ENCODE measurements around the gene HEPACAM2. TPM values are rescaled to one million over a fixed set of nuclear protein-coding genes. Genes with fewer than 3 reads are reported as not detected.

HEPACAM2 gene
- total RNA-seq (2014; rRNA removed; shearing (Covaris generic)), result 1.9 and 2.3 TPM in 2 replicates

- DNase-seq (ENCODE audit: low spot score), result no peak
Measured at GRCh38 chr7:93226310-93226709, at the start of gene HEPACAM2. HEPACAM2 (minus strand) TSS chr7:93226469.

- DNase-seq (ENCODE audit: low spot score), result no peak
Measured at GRCh38 chr7:93265220-93265619, 39.0 kb upstream of the HEPACAM2 start.

- DNase-seq (ENCODE audit: low spot score), result no peak
Measured at GRCh38 chr7:93262535-93262934, 36.3 kb upstream of the HEPACAM2 start.

GRCh38 chr7:93258661-93259060, 32.4 kb upstream of the HEPACAM2 start:
- no peak for DNase-seq (ENCODE audit: low spot score)

- DNase-seq (ENCODE audit: low spot score), result no peak
Measured at GRCh38 chr7:93249491-93250148, 23.4 kb upstream of the HEPACAM2 start.

- DNase-seq (ENCODE audit: low spot score), result peak; percentile 71
Measured at GRCh38 chr7:93245525-93246432, 19.5 kb upstream of the HEPACAM2 start.

DNA sequence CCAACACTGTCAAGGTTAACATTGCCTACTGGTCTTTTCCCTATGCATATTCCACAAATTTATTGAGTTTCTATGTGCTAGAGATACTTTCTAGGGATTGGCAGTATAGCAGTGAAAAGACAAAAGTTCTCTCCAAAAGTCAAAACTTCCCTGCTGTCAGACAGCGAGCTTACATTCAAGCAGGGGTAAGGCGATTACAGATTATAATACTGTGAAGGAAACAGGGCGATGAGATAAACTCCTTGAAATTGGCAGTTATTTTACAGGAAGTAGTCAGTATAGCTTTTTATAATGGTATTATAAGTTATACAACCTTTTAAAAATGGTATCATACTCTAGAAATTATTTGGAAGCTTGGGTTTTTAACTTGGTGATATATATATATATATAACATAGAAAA, 15.8 kb upstream of the HEPACAM2 start:
- DNase-seq (ENCODE audit: low spot score), result no peak

GRCh38 chr7:93239824-93240223, 13.6 kb upstream of the HEPACAM2 start:
- DNase-seq (ENCODE audit: low spot score), result no peak

- no peak for DNase-seq (ENCODE audit: low spot score)
Measured at GRCh38 chr7:93238748-93239147, 12.5 kb upstream of the HEPACAM2 start.

- no peak for DNase-seq (ENCODE audit: low spot score)
Measured at GRCh38 chr7:93238131-93238530, 11.9 kb upstream of the HEPACAM2 start.

GRCh38 chr7:93235541-93235940, 9.3 kb upstream of the HEPACAM2 start:
- no peak for DNase-seq (ENCODE audit: low spot score)

- no peak for DNase-seq (ENCODE audit: low spot score)
Measured at GRCh38 chr7:93232673-93233018, 6.4 kb upstream of the HEPACAM2 start.

GRCh38 chr7:93231799-93232672, 5.8 kb upstream of the HEPACAM2 start, which contains the start of gene VPS50:
VPS50 (plus strand) TSS chr7:93232366; CDS start chr7:93232468, 102 bp downstream.
- peak; percentile 97 for DNase-seq (ENCODE audit: low spot score)

- no peak for DNase-seq (ENCODE audit: low spot score)
Measured at GRCh38 chr7:93231259-93231658, 5.0 kb upstream of the HEPACAM2 start.

DNA sequence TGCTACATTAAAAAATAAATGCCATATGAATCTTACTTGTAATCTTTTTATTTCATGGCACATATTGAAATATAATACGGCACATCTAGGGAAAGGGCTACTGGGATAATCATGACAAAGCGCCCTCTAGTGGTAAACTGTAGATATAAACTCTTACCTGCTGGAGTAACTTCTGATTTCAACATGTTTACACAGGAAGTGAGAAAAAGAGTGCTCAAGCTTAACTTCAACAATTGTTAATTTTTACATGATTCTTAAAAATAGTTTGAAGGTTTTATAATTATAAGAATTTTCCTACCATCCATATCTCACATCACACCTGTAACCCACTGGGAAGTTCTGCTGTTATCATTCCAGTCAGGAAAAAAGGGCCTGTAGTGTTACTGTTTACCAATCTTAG, 2.0 kb upstream of the HEPACAM2 start:
- peak; percentile 89 for DNase-seq (ENCODE audit: low spot score)

GRCh38 chr7:93219868-93220267, 6.4 kb downstream of the HEPACAM2 start:
- no peak for DNase-seq (ENCODE audit: low spot score)

DNA sequence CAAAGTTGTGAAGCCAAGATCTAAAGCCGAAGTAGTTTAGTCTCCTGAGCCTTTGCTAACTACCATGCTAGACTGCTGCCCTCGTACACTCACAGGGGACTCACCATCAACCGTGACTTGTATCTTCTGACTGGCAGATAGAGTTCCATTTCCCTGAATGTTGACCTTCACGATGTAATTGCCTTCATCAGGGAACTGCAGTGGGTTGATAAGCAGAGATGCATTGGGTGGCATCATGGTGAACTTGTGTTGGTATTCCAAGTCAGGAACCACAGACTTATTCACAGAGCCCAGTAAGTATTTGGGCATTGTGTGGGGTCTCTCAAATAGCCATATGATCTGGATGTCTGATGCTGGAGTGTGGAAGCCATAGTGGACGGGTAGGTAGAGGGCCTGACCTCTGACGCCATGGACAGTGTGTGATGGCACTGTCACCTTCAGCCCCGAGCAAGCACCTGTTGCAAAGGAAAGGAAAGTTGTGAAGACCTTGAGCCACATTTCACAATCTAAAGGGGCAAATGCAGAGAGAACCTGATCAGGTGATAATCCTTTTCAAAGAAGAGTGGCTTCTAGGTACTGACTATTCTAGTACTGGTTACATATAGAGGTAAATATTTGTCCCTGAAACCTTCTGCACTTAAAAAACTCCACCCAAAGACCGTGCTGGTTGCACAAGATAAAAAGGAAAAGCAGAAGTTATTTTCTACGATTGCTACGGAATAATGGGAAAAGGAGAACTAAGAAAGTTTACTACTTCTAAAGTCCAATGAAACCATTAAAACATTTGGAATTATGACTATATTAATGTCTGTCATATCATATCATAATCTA, 7.1 kb downstream of the HEPACAM2 start:
- DNase-seq (ENCODE audit: low spot score), result no peak

DNA sequence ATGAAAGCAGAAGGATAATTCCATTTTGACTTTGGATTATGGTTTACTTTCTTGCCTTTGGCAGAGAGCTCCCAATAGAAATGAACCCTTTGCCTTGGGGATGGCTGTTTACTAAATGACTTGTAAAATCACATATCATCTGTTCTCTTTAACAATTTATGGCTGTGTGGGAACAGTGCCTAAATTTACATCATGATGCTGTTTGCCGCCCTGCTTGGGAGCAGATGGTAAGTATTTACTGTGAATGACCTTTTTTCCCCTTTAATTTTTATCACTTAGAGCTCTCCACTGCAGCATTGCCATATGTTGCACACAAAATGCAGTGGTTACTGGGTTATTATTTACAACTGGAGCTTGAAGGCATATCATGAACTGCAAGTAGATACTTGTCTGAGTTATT, 13.4 kb downstream of the HEPACAM2 start:
- DNase-seq (ENCODE audit: low spot score), result no peak

DNA sequence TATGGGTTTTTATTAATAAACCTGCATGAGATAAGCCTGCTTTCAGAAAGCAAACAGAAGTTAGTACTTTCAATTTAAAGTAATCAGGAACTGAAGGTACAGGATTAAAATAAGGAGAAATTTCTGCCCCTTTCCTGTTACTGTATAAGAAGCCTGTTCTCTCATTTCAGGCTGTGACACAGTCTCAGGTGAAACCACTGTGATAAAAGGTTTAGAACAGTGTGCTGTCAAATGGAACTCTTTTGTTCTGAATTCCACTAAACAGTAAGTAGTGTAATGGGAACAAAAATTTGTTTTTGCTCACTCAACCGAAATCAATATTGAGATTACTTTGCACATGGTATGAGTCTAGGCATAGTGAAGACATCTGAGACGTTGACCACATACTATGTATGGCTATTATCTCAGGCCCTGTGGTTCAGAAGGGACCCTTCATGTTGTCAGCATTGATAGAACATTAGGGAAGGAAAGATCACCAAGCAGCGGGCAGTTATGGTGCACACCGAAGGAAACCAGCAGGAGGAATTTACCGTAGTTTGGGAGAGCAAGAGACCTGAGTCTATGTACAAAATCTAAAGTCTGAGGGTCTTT, 14.9 kb downstream of the HEPACAM2 start:
- DNase-seq (ENCODE audit: low spot score), result no peak

GRCh38 chr7:93205046-93205445, 21.2 kb downstream of the HEPACAM2 start:
- no peak for DNase-seq (ENCODE audit: low spot score)

GRCh38 chr7:93203496-93203895, 22.8 kb downstream of the HEPACAM2 start:
- peak; percentile 26 for DNase-seq (ENCODE audit: low spot score)
